Rectal smooth muscle tissue (tissue), 1 donor: ENCODE measurements around the gene CYB5RL.
"Not testable (repeated sequence)": the region's sequence is repeated elsewhere in the genome, so short reads cannot be mapped to it uniquely, and the experiment has no call there.

ENCODE experiments used
- H3K27ac ChIP-seq: one replicate; pipeline ENCODE4 v1.7.0; 2013; ENCODE audit warnings: low read depth, low read length, inconsistent platforms
- H3K27me3 ChIP-seq: one replicate; pipeline ENCODE4 v1.7.0; 2013; ENCODE audit warnings: low read length; ENCODE audit not compliant: control insufficient read depth, insufficient read depth
- H3K36me3 ChIP-seq: one replicate; pipeline ENCODE4 v1.7.0; 2013; ENCODE audit warnings: low read length; ENCODE audit not compliant: control insufficient read depth, insufficient read depth
- H3K4me1 ChIP-seq: one replicate; pipeline ENCODE4 v1.7.0; 2013; ENCODE audit warnings: low read length; ENCODE audit not compliant: control insufficient read depth, insufficient read depth
- H3K4me3 ChIP-seq: one replicate; pipeline ENCODE4 v1.7.0; 2013; ENCODE audit warnings: low read length
- H3K9ac ChIP-seq: one replicate; pipeline ENCODE4 v1.7.0; 2013; ENCODE audit warnings: low read length

Gene CYB5RL

GRCh38 chr1:54172614-54173599 lies 26.9 kb downstream of the CYB5RL start:
- Histone ChIP-seq H3K9ac (no peak overlapping the region), H3K27me3 (no peaks in the 10 kb centered on the region), H3K36me3 (no peaks in the 10 kb centered on the region), H3K27ac (no peak overlapping the region), H3K4me3 (no peak overlapping the region), H3K4me1 (no peaks in the 10 kb centered on the region)

GRCh38 chr1:54171606-54172005 lies 28.2 kb downstream of the CYB5RL start:
- Histone ChIP-seq H3K27me3 (no peaks in the 10 kb centered on the region), H3K27ac (no peak overlapping the region), H3K4me1 (no peaks in the 10 kb centered on the region), H3K9ac (no peak overlapping the region), H3K4me3 (no peak overlapping the region), H3K36me3 (no peaks in the 10 kb centered on the region)

GRCh38 chr1:54171016-54171415 lies 28.8 kb downstream of the CYB5RL start:
- H3K27ac ChIP-seq: no peak overlapping the region
- H3K36me3 ChIP-seq: no peaks in the 10 kb centered on the region
- no peak overlapping the region for H3K9ac ChIP-seq

GRCh38 chr1:54169068-54169467 lies 30.8 kb downstream of the CYB5RL start:
- H3K27me3 ChIP-seq: no peaks in the 10 kb centered on the region
- H3K4me3 ChIP-seq: no peak overlapping the region
- H3K4me1 ChIP-seq: no peaks in the 10 kb centered on the region
- H3K27ac ChIP-seq: no peak overlapping the region
- H3K9ac ChIP-seq: no peak overlapping the region
- H3K36me3 ChIP-seq: no peaks in the 10 kb centered on the region

More at GRCh38 chr1:54171016-54171415, 28.8 kb downstream of the CYB5RL start:
- H3K27me3 ChIP-seq: no peaks in the 10 kb centered on the region
- H3K4me3 ChIP-seq: no peak overlapping the region
- no peaks in the 10 kb centered on the region for H3K4me1 ChIP-seq

GRCh38 chr1:54168206-54168965 lies 31.4 kb downstream of the CYB5RL start:
- no peaks in the 10 kb centered on the region for H3K4me1 ChIP-seq
- H3K9ac ChIP-seq: no peak overlapping the region
- no peak overlapping the region for H3K4me3 ChIP-seq
- no peaks in the 10 kb centered on the region for H3K36me3 ChIP-seq
- no peak overlapping the region for H3K27ac ChIP-seq
- no peaks in the 10 kb centered on the region for H3K27me3 ChIP-seq

- Histone ChIP-seq H3K9ac (no peak overlapping the region), H3K4me3 (no peak overlapping the region), H3K36me3 (no peaks in the 10 kb centered on the region), H3K4me1 (no peaks in the 10 kb centered on the region), H3K27me3 (no peaks in the 10 kb centered on the region), H3K27ac (no peak overlapping the region)
Measured at GRCh38 chr1:54167422-54168139, 32.2 kb downstream of the CYB5RL start.

GRCh38 chr1:54166357-54166756 lies 33.5 kb downstream of the CYB5RL start:
- not testable (repeated sequence) for H3K9ac ChIP-seq, H3K27me3 ChIP-seq, H3K4me3 ChIP-seq, H3K4me1 ChIP-seq, H3K36me3 ChIP-seq, H3K27ac ChIP-seq

GRCh38 chr1:54165146-54165545 lies 34.7 kb downstream of the CYB5RL start:
- H3K4me3 ChIP-seq: no peak overlapping the region
- H3K4me1 ChIP-seq: no peaks in the 10 kb centered on the region
- H3K9ac ChIP-seq: no peak overlapping the region
- H3K36me3 ChIP-seq: no peaks in the 10 kb centered on the region
- H3K27ac ChIP-seq: no peak overlapping the region
- H3K27me3 ChIP-seq: no peaks in the 10 kb centered on the region

GRCh38 chr1:54163573-54163972 lies 36.3 kb downstream of the CYB5RL start:
- H3K4me1 ChIP-seq: no peaks in the 10 kb centered on the region
- H3K9ac ChIP-seq: no peak overlapping the region
- no peak overlapping the region for H3K27ac ChIP-seq

GRCh38 chr1:54163051-54163450 lies 36.8 kb downstream of the CYB5RL start:
- Histone ChIP-seq H3K27me3 (no peaks in the 10 kb centered on the region), H3K9ac (no peak overlapping the region), H3K27ac (no peak overlapping the region), H3K4me1 (no peaks in the 10 kb centered on the region), H3K4me3 (no peak overlapping the region), H3K36me3 (no peaks in the 10 kb centered on the region)

More at GRCh38 chr1:54163573-54163972, 36.3 kb downstream of the CYB5RL start:
- H3K4me3 ChIP-seq: no peak overlapping the region
- H3K36me3 ChIP-seq: no peaks in the 10 kb centered on the region
- no peaks in the 10 kb centered on the region for H3K27me3 ChIP-seq

GRCh38 chr1:54161495-54162168 lies 38.2 kb downstream of the CYB5RL start:
- Histone ChIP-seq H3K4me1 (no peaks in the 10 kb centered on the region), H3K9ac (no peak overlapping the region), H3K27ac (no peak overlapping the region), H3K4me3 (no peak overlapping the region), H3K36me3 (no peaks in the 10 kb centered on the region), H3K27me3 (no peaks in the 10 kb centered on the region)

GRCh38 chr1:54160351-54160750 lies 39.5 kb downstream of the CYB5RL start:
- Histone ChIP-seq H3K4me1 (no peaks in the 10 kb centered on the region), H3K4me3 (no peak overlapping the region), H3K9ac (no peak overlapping the region), H3K27me3 (no peaks in the 10 kb centered on the region), H3K27ac (no peak overlapping the region), H3K36me3 (no peaks in the 10 kb centered on the region)
